ENCODE data around the gene APOF.

DNA sequence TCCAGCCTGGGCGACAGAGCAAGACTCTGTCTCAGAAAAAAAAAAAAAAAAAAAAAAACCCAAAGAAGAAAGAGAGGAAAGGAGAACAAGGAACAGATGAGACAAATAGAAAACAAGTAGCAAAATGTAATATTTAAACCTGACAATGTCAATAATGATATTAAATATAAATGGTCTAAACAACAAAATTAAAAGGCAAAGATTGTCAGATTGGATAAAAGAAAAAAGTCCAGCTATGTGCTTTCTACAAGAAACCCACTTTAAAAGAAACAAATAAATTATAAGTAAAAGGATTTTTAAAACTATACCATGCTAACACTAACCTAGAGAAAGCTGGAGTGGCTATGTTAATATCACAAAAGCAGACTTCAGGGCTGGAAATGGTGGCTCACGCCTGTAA is 29.7 kb upstream of the APOF start:
- TF ChIP-seq, protein P1, sequence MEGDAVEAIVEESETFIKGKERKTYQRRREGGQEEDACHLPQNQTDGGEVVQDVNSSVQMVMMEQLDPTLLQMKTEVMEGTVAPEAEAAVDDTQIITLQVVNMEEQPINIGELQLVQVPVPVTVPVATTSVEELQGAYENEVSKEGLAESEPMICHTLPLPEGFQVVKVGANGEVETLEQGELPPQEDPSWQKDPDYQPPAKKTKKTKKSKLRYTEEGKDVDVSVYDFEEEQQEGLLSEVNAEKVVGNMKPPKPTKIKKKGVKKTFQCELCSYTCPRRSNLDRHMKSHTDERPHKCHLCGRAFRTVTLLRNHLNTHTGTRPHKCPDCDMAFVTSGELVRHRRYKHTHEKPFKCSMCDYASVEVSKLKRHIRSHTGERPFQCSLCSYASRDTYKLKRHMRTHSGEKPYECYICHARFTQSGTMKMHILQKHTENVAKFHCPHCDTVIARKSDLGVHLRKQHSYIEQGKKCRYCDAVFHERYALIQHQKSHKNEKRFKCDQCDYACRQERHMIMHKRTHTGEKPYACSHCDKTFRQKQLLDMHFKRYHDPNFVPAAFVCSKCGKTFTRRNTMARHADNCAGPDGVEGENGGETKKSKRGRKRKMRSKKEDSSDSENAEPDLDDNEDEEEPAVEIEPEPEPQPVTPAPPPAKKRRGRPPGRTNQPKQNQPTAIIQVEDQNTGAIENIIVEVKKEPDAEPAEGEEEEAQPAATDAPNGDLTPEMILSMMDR (IDR thresholded peaks at IDR 0.05), result no peak
- no peak for TF ChIP-seq EZH2 (IDR thresholded peaks at IDR 0.05)
